Muscle of arm (tissue), 12 donors: ENCODE results near the gene SRRM3. TPM values are rescaled to one million over a fixed set of nuclear protein-coding genes. Genes with fewer than 3 reads are reported as not detected.
A peak's percentile ranks its signal among the peaks of the same experiment; 100 is the strongest.
"Not testable (repeated sequence)": the region's sequence is repeated elsewhere in the genome, so short reads cannot be mapped to it uniquely, and the experiment has no call there.

Experiments used
- DNase-seq: peaks from one replicate; pipeline ENCODE4 v3.0.0-alpha.2; 2013
- polyA plus RNA-seq, 12 donors: library from polyadenylated mRNA; unstranded; fragments of 120-200 nt; gene quantifications; one replicate each; pipeline ENCODE4 v1.2.1, GENCODE V29; 2013; ENCODE audit not compliant: insufficient read length in 12 of 12

The SRRM3 gene
- polyA plus RNA-seq, 12 donors: 0.23 to 1.2 (median 0.48) TPM; not detected in 2

GRCh38 chr7:76189276-76189675 lies 12.4 kb upstream of the SRRM3 start:
- DNase-seq: no peak

GRCh38 chr7:76191783-76192240 lies 9.9 kb upstream of the SRRM3 start:
- DNase-seq: no peak

GRCh38 chr7:76193466-76193865 lies 8.2 kb upstream of the SRRM3 start:
- no peak for DNase-seq

DNA sequence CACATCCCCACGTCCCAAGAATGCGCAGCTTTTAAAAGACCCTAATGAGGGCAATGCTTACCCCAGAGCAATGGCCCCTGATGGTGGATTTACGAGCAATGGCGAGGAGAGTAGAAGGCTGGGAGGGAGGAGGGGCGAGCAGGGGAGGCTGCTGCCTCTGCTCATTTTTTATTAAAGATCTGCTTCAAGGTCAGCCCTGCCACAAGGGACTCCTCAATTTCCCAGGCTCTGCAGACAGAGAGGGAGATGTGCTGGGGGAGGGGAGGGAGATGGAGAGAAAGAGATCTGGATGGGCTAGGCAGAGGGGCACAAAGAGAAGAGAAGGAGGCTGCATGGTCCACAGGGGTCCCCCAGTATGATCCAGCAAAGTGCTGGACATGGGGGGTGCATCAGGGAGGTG lies 7.8 kb upstream of the SRRM3 start:
- DNase-seq: no peak

DNA sequence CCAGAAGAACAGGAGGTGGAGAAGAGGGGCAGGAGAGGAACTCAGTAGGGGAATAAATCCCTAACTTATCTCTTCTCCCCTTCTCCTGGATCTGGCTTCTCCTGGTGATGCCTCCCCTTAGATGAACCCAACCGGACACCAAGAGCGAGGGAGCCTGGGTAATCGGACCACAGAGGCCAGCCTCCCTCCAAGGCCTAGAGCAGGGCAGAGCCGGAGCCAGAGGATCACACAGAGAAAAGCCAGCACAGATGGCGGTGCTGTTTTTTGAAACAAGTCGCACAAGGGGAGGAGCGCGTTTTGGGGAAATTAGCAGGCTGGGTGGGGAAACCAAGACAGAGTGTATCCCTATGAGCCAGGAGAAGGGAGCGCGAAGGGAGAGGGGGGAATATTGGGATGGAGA lies 4.9 kb upstream of the SRRM3 start:
- DNase-seq: no peak

DNA sequence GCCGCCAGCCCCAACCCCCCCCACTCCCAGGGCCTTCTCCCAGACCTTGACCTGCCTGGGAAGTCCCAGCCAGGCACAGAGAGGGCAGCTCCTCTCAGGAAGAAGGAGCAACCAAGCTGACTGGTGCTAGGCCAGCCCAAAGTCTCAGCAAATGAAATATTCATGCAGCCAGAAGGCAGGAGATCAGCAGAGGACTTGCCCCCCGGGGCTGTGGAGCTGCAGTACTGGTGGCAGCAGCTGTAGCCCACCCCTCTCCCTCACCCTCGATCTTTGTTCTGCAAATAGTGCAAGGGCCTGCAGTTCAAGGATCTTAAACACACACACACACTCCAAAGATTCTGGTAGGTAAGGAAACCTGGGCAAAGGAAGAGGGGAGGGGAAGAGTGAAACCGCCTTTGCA lies 3.5 kb upstream of the SRRM3 start:
- no peak for DNase-seq

GRCh38 chr7:76202666-76203030 lies 952 bp downstream of the SRRM3 start:
- DNase-seq: no peak

DNA sequence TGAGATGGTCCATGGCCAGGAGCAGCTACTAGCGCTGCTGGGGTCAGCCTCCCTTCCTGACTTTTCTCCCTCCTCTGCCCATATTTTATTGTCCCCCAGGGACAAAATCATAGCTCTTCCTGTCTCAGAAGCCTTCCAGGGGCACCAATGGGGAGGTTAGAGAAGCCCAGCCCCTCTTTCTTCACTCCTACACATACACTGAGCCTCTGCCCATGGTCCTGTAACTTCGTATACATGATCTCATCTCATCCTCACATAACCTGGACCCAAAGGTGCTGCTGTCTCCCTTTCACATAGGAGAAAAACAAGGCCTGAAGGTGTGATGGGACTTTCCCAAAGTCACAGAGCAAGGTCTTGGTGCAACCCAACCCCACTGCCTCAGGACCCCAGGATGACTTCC lies 2.5 kb downstream of the SRRM3 start:
- no peak for DNase-seq

- no peak for DNase-seq
Observed at GRCh38 chr7:76206633-76207032, 4.9 kb downstream of the SRRM3 start.

DNA sequence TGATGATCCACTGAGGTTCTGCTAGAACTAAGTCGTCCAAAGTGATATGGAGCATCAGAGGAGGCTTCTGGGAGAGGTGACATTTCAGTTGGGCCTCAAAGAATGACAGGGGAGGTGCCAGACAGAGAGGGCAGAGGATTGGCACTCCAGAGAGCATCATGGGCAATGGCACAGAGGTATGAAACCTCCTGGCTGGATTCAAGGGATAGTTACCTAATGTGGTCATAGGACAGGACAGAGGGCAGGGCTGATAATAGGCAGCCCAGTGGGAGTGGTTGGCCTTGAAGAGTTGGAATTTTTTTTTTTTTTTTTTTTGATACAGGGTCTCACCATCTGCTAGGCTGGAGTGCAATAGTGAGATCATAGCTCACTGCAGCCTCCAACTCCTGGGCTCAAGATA lies 7.6 kb downstream of the SRRM3 start:
- no peak for DNase-seq

DNA sequence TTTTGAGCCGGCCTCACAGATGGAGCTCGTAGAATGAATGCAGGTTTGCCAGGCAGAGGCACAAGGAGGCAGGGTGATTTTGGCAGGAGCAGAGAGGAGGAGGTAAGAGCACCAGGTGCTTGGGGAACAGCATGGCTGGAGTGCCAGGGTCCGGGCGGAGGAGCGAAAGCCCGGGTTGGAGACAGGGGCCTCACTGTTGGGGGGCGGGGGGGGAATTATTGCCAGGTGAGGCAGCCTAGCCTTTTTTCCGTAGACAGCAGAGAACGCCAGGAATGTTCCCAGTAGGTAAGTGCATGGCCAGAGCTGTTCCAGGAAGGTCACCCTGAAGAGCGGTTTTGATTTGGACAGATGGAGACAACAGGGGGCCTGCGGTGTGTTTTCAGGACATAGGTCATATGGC lies 9.5 kb downstream of the SRRM3 start:
- DNase-seq: no peak

DNA sequence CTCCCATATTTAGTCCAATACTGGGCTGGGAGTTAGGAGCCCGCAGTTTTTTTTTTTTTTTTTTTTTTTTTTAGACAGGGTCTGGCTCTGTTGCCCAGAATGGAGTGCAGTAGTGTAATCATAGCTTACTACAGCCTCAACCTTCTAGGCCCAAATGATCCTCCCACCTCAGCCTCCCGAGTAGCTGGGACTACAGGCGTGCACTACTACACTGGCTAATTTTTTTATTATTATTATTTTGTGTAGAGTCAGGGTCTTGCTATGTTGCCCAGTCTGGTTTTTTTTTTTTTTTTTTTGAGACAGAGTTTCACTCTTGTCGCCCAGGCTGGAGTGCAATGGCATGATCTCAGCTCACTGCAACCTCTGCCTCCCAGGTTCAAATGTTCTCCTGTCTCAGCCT lies 13.7 kb downstream of the SRRM3 start:
- DNase-seq: not testable (repeated sequence)

- DNase-seq: no peak
Observed at GRCh38 chr7:76216381-76217082, 14.8 kb downstream of the SRRM3 start.

GRCh38 chr7:76217942-76218566 lies 16.4 kb downstream of the SRRM3 start:
- DNase-seq: no peak

- DNase-seq: no peak
Observed at GRCh38 chr7:76220185-76221057, 18.7 kb downstream of the SRRM3 start.

- DNase-seq: no peak
Observed at GRCh38 chr7:76222333-76222732, 20.6 kb downstream of the SRRM3 start.

DNA sequence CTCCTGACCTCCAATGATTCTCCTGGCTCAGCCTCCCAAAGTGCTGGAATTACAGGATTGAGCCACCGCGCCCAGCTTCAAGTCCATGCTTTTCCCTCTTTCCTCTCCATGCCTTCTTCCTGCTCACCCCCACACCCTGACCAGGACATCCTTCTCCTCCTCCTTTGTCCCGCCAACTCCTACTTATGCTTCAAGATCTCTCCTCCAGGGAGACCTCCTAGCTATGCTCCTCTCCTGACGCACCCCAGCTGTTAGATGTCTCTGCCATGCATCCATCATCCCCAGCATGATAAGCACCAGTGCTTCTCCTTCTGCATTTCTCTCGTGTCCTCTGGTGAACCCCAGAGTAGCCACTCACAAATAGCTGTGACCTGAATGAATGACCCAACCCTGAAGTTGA lies 21.1 kb downstream of the SRRM3 start:
- DNase-seq: no peak

DNA sequence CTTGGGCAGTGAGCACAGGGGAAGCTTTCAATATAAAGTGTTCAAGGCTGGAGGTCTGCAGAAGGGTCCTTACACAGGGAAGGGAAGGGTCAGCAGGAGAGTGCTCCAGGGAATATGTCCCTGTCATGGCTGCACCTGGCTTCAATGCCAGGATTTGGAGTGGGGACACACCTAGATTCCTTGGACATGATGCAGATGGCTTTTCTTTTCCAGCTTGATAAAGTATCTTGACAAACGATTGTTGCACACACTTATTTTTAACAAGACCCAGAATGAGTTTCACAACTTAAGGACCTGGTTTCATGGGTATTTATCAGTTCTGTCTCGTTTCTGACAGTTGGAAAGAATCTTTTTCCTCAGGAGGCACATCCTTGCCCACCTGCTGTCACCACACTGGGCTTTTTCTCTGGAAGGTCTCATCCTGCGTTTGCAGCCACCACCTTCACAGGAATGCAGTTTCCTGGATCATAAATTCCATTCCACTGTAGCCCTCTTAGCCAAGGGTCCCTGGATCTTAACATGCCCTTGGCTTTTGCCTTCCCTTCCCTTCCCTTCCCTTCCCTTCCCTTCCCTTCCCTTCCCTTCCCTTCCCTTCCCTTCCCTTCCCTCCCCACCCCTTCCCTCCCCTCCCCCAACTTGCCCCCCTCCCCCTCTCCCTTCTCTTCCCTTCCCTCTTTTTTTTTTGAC lies 21.7 kb downstream of the SRRM3 start:
- no peak for DNase-seq

- DNase-seq: no peak
Observed at GRCh38 chr7:76224695-76225094, 23.0 kb downstream of the SRRM3 start.

DNA sequence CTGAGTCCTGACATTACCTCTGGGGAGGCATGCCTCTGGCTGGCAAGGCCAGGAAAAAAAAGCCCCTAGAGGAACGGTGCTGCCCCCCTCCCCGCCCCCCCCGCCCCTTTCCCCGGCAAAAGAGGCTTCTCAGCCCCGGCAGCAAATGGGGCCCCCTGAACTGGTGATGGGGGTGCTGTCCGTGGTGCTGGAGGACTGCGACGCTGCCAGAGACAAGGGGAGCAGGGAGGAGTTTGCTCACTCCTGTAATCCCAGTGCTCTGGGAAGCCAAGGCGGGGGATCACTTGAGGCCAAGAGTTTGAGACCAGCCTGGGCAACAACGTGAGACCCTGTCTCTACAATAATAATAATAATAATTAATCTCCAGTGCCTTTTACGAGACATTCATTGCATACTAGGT lies 23.7 kb downstream of the SRRM3 start:
- peak; percentile 52 for DNase-seq

DNA sequence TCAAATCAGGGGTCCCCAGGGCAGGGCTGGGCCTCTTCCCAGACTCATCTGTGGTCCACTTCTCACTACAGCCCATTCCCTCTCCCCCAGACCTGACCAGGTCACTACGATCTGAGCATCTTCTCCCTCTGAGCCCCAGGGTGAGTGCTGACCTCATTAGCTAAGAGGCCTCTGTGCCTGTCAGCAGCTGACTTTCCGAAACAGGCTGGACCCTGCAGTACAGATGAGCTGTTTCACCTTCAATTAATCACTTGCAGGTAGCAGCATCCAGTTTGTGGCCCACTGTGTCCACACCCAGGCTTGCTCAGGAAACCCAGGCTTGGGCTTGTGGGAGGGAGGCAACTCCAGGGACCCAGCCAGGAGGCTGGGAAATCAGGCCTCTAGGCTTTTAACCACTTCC lies 24.3 kb downstream of the SRRM3 start:
- no peak for DNase-seq

DNA sequence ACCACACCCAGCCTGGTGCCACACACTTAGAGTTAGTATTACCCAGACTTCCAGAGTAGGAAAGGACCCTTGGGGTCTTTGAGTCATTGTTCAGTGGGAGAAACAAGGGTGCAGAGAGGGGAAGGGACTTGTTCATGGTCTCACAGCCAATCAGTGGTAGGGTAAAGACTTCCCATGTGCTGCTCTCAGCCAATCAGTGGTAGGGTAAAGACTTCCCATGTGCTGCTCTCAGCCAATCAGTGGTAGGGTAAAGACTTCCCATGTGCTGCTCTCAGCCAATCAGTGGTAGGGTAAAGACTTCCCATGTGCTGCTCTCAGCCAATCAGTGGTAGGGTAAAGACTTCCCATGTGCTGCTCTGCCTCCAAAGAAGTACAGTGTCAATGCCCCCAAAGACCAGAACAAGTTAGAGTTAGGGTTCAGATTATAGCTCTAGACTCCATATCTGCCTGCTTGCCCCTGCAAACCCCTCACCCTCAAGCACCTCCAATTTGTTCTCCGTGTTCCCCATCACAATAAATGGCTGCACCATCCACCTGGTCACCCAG lies 25.3 kb downstream of the SRRM3 start:
- not testable (repeated sequence) for DNase-seq
